HepG2 (cell line): Measurements from ENCODE around the gene GNMT. TPM values are rescaled to one million over a fixed set of nuclear protein-coding genes. Genes with fewer than 3 reads are reported as not detected.

Experiments
- CENPT ChIP-seq: sonication (generic); formaldehyde crosslinking; IDR thresholded peaks from 2 replicates; pipeline ENCODE4 v1.8.0; 2022; ENCODE audit warnings: low read depth, mild to moderate bottlenecking, moderate library complexity, missing genetic modification reagents
- CHCHD3 ChIP-seq: sonication (generic); formaldehyde crosslinking; IDR thresholded peaks from 2 replicates; pipeline ENCODE4 v1.8.0; 2022; ENCODE audit warnings: mild to moderate bottlenecking, missing genetic modification reagents, moderate library complexity
- DPF2 ChIP-seq: sonication (generic); formaldehyde crosslinking; IDR thresholded peaks from 2 replicates; pipeline ENCODE4 v1.4.0; 2020; ENCODE audit warnings: mild to moderate bottlenecking, low read depth, missing genetic modification reagents, borderline replicate concordance
- FLYWCH1 ChIP-seq: sonication (generic); formaldehyde crosslinking; IDR thresholded peaks from 2 replicates; pipeline ENCODE4 v1.8.1; 2023; ENCODE audit warnings: mild to moderate bottlenecking, missing genetic modification reagents
- HNF1B ChIP-seq: sonication (generic); formaldehyde crosslinking; IDR thresholded peaks from 2 replicates; pipeline ENCODE4 v1.5.1; 2020; ENCODE audit warnings: mild to moderate bottlenecking, moderate library complexity, missing genetic modification reagents
- KDM4B ChIP-seq: sonication (generic); formaldehyde crosslinking; IDR thresholded peaks from 2 replicates; pipeline ENCODE4 v1.4.0; 2020; ENCODE audit warnings: missing genetic modification reagents
- LCORL ChIP-seq, 2 experiments: fragments of 450-650 bp in 1 of 2; sonication (generic) in 1 of 2; formaldehyde crosslinking in 1 of 2; IDR thresholded peaks; 2 replicates each; pipeline versions ENCODE4 v1.5.0 to v1.6.1; 2017 to 2020; ENCODE audit warnings: antibody characterized with exemption in 1 of 2, missing genetic modification reagents in 1 of 2
- MXD3 ChIP-seq: IDR thresholded peaks from 2 replicates; pipeline ENCODE4 v1.6.1; 2016; ENCODE audit warnings: mild to moderate bottlenecking, missing biosample characterization, missing genetic modification reagents
- MYNN ChIP-seq: sonication (generic); formaldehyde crosslinking; IDR thresholded peaks from 2 replicates; pipeline ENCODE4 v1.4.0; 2020; ENCODE audit warnings: mild to moderate bottlenecking, low read depth, missing genetic modification reagents
- NFE2 ChIP-seq: sonication (generic); formaldehyde crosslinking; IDR thresholded peaks from 2 replicates; pipeline ENCODE4 v1.4.0; 2020; ENCODE audit warnings: missing genetic modification reagents
- POLR2G ChIP-seq: fragments of 200-400 bp; formaldehyde crosslinking; IDR thresholded peaks from 2 replicates; pipeline ENCODE4 v1.6.1; 2018; ENCODE audit warnings: mild to moderate bottlenecking, low read depth, low read length, moderate library complexity
- REPIN1 ChIP-seq: sonication (generic); formaldehyde crosslinking; IDR thresholded peaks from 2 replicates; pipeline ENCODE4 v1.8.0; 2022; ENCODE audit warnings: missing genetic modification reagents, low read depth, mild to moderate bottlenecking, borderline replicate concordance
- SMARCE1 ChIP-seq: fragments of 450-650 bp; IDR thresholded peaks from 2 replicates; pipeline ENCODE4 v1.6.1; 2017; ENCODE audit warnings: borderline replicate concordance
- TRIM22 ChIP-seq: fragments of 450-650 bp; IDR thresholded peaks from 2 replicates; pipeline ENCODE4 v1.6.1; 2017
- ZBTB44 ChIP-seq: sonication (generic); formaldehyde crosslinking; IDR thresholded peaks from 2 replicates; pipeline ENCODE4 v1.4.0; 2020; ENCODE audit warnings: missing genetic modification reagents
- ZBTB46 ChIP-seq: sonication (generic); formaldehyde crosslinking; IDR thresholded peaks from 2 replicates; pipeline ENCODE4 v1.4.0; 2020; ENCODE audit warnings: mild to moderate bottlenecking, missing genetic modification reagents, borderline replicate concordance
- ZMYM3 ChIP-seq: sonication (generic); formaldehyde crosslinking; IDR thresholded peaks from 2 replicates; pipeline ENCODE4 v1.5.1; 2020; ENCODE audit warnings: mild to moderate bottlenecking, missing genetic modification reagents
- ZNF24 ChIP-seq: fragments of 450-650 bp; IDR thresholded peaks from 2 replicates; pipeline ENCODE4 v1.6.1; 2017; ENCODE audit warnings: antibody characterized with exemption, mild to moderate bottlenecking
- ZNF3 ChIP-seq: IDR thresholded peaks from 2 replicates; pipeline ENCODE4 v1.7.0; 2017; ENCODE audit warnings: inconsistent platforms
- ZNF30 ChIP-seq: sonication (generic); formaldehyde crosslinking; IDR thresholded peaks from 2 replicates; pipeline ENCODE4 v1.5.0; 2020; ENCODE audit warnings: mild to moderate bottlenecking, missing genetic modification reagents
- ZNF546 ChIP-seq: sonication (generic); formaldehyde crosslinking; conservative IDR thresholded peaks from 2 replicates; pipeline ENCODE4 v1.8.1; 2023; ENCODE audit warnings: mild to moderate bottlenecking, missing genetic modification reagents
- ZNF597 ChIP-seq: sonication (generic); formaldehyde crosslinking; IDR thresholded peaks from 2 replicates; pipeline ENCODE4 v1.5.0; 2020; ENCODE audit warnings: missing genetic modification reagents
- polyA plus RNA-seq, 8 experiments: library from polyadenylated mRNA; depleted of rRNA in 3 of 8; stranded (reverse) in 7 of 8; unstranded in 1 of 8; fragments of >200 nt; fragmentation: Illumina TruSeq in 4 of 8; extraction: Trizol in 4 of 8; gene quantifications; 2 replicates each; pipeline versions ENCODE4 v1.2.1 to v1.2.3, GENCODE V29; 2011 to 2016; ENCODE audit warnings: low read depth in 4 of 8, missing spikeins in 1 of 8, mixed read lengths in 1 of 8; ENCODE audit not compliant: insufficient read depth in 1 of 8
- total RNA-seq, 5 experiments: library from RNA; depleted of rRNA; stranded (reverse); fragments of >200 nt; fragmentation: Illumina TruSeq; extraction: Trizol; gene quantifications; 2 replicates each; pipeline ENCODE4 v1.2.3, GENCODE V29; 2016; ENCODE audit warnings: low read depth in 1 of 5

Gene GNMT
- total and polyA plus RNA-seq, 2 of the 13 experiments (the other 11 are each of a cell fraction or from before 2014, with no cell fraction given) = 2.8 to 7.0 TPM

- TF ChIP-seq ZNF597 (CRISPR knock-in tag) (no peak), ZNF24 (no peak), REPIN1 (CRISPR knock-in tag) (no peak; the same call in 1 of the 2 replicates), DPF2 (CRISPR knock-in tag) (no peak), MXD3 (no peak), TRIM22 (no peak), MYNN (no peak), FLYWCH1 (CRISPR knock-in tag) (no peak), CHCHD3 (no peak), POLR2G (no peak), SMARCE1 (no peak), LCORL (IDR thresholded peaks at IDR 0.05) (no peak), LCORL (CRISPR knock-in tag; IDR thresholded peaks at IDR 0.05) (no peak), ZNF30 (CRISPR knock-in tag) (no peak), CENPT (CRISPR knock-in tag) (no peak), HNF1B (CRISPR knock-in tag) (no peak), ZNF546 (CRISPR knock-in tag) (peak; percentile 90; the same call in 1 of the 2 replicates), ZBTB44 (CRISPR knock-in tag) (no peak), NFE2 (CRISPR knock-in tag) (no peak), ZBTB46 (CRISPR knock-in tag) (no peak), KDM4B (CRISPR knock-in tag) (no peak), ZNF3 (CRISPR knock-in tag) (no peak), ZMYM3 (CRISPR knock-in tag) (no peak)
Measured at GRCh38 chr6:42978487-42978838, 17.9 kb downstream of the GNMT start (continued).
